HFF-Myc (cell line): Measurements from ENCODE around the gene GSG1L.
"Not testable (repeated sequence)": the region's sequence is repeated elsewhere in the genome, so short reads cannot be mapped to it uniquely, and the experiment has no call there.

Source experiments
- DNase-seq: peaks from one replicate; pipeline ENCODE4 v3.0.0-alpha.2; 2011; ENCODE audit warnings: low read depth; ENCODE audit errors: extremely low read depth
- H3K4me3 ChIP-seq: replicated peaks from 2 replicates; pipeline ENCODE4 v1.5.1; 2011; ENCODE audit warnings: low read depth, mild to moderate bottlenecking, control low read depth, low read length
- CTCF ChIP-seq: IDR thresholded peaks from 2 replicates; pipeline ENCODE4 v1.5.1; 2012; ENCODE audit warnings: mild to moderate bottlenecking, low read depth, low read length, control low read depth; ENCODE audit errors: missing control alignments

Gene GSG1L

DNA sequence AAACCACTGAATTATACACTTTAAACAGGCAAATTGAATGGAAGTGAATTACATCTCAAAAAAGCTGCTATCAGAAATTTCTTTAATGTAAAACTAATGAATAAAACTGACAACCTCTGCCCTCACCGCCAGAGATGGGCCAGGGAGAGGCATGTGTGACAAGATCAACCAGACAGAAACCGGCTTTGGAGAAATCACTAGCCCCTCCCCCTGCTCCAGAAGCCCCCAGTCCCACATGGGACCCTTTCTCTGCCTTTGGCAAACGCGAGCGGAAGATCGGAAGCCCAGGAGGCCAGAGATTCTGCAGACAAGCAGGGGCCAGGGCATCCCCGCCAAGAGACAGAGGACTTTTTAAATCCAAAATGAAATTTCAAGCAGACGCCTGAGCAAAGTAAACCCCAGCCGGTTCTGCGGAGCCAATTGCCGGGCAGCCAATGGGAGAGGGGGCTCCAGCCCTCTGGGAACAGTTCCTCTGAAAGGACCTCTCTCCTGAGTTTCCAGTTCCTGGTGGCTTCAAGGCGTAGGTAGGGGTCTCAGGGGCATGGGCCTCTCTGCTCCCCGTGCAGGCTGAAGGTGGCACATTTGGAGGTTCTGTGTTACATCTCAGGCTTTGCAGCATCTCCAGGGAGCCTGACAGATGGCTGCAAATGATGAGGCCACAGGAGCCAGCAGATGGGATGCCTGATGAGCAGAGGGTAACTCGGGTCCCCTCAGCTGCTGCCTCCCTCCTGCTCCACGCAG, 118.1 kb downstream of the GSG1L start:
- no peak for TF ChIP-seq CTCF
- no peak overlapping the region for H3K4me3 ChIP-seq
- no peak for DNase-seq

- no peak for TF ChIP-seq CTCF
These were observed 119.7 kb downstream of the GSG1L start for GRCh38 chr16:27943766-27944165.

GRCh38 chr16:27942071-27942470, 121.4 kb downstream of the GSG1L start:
- H3K4me3 ChIP-seq, DNase-seq: not testable (repeated sequence)

More at GRCh38 chr16:27943766-27944165, 119.7 kb downstream of the GSG1L start:
- DNase-seq, result no peak
- no peak overlapping the region for H3K4me3 ChIP-seq

DNA sequence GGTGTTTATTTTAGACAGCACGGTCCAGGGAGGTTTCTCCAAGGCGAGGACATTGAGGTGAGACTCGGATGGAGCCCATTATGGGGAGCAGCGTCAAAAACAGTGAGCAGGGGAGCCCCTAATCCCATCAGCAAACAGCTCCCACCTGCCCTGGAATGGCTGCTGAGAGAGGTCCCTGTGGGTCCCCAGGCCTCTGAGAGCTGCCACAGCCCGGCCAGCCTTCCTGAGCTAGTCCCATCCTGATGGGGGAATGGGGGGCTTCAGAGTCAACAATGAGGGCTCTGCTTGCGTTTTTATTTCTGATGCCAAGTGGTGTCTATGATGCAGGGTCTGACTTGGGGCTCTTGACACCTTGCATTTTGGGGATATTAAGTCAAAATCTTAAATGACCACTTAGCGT, 128.4 kb downstream of the GSG1L start:
- no peak overlapping the region for H3K4me3 ChIP-seq
- no peak for TF ChIP-seq CTCF
- no peak for DNase-seq

- H3K4me3 ChIP-seq, result no peak overlapping the region
- no peak for TF ChIP-seq CTCF
- DNase-seq, result no peak
These were observed 130.9 kb downstream of the GSG1L start for GRCh38 chr16:27932542-27933135.

DNA sequence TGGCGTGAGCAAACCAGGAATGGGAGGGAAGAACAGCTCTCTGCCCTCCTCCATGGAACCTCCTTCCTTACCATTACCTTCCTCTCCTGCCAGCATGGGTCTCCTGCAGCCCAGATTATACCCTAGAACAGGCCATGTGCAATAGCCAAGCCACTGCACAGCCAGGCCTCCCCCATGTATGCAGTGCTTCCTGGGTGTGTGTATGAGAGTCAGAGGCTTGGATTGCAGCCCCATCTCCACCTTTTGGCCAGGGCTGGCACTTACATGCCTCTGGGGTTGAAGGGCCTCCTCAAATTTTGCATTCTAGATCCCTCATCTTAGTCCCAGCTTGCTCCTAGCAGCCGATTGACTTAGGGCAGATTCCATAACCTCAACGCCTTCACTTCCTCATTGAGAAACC, 133.7 kb downstream of the GSG1L start:
- DNase-seq, result no peak
- TF ChIP-seq CTCF, result no peak
- H3K4me3 ChIP-seq, result no peak overlapping the region

DNA sequence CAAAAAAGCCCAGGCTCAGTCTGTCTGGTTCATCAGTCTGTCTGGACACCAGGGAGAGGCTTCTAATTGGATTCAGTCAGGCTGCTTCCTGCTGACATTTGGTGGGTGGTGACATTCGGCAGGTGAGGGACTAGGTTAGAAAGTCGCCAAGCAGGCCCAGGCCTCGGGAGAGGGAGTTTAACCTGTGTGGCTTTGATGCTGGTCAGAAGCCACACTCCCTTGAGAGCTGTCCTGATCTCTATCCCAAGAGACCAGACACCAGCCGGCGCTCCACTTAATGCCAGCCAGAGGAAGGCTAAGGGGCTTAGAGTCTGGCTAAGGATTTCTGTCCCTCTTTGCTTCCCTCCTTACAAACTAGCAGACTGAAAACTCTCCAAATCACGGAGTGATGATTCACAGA, 135.0 kb downstream of the GSG1L start:
- TF ChIP-seq CTCF, result no peak
- H3K4me3 ChIP-seq, result no peak overlapping the region
- DNase-seq, result no peak
